GM19239 (cell line): ENCODE data around the gene ZSCAN21.

Experiments
- DNase-seq: peaks from one replicate; pipeline ENCODE4 v3.0.0; 2011; ENCODE audit warnings: low spot score; ENCODE audit not compliant: insufficient read length
- FAIRE-seq: peaks from 2 replicates; lab custom pipeline; 2011; peaks lifted over from hg19 to GRCh38; lab: Jason Lieb, UNC

The ZSCAN21 gene

DNA sequence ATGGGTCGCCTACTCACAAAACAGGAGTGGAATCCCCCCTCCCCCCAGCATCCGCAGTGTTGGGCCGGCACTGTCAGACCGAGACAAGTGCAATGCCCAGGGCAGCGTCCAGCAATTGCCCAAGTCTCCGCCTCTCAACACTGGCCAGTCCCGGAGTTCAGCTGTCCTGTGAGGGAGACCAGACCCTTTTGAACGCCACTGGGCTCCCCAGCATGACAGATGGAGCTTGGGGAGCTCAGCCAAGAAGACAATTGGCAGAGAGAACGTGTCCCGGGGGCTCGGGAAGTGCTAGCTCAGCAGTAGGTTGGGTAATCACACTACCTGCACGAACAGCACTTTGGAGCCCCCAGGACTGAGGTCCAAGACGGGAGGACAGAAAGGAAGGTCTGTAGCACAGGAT lies 43.9 kb downstream of the ZSCAN21 start:
- FAIRE-seq (no peak), DNase-seq (no peak)

DNA sequence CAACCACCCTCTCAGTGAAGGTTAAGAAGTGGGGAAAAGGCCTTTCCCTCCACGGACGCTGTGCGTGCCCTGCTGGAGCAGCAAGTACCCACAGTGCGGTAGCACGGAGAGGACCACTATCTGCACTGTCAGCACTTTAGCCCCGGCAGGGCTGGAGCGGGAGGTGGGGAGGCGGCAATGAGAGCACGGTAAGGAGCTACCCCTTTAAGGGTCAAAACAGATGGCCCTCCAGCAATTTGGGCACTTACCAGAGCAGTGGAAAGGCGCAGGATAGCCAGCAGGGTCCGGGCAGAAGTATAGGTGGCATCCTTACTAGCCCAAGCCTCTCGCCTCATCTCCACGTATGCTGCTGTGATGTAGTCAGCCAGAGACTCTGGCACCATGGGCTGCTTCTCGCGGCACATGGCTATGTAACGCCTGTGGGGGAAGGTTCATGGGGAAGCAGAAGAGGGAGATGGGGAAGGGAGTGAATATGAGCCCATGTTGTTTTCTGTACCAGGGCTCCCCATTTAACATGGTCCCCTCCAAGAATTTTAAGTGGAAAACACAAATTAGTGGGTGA lies 44.4 kb downstream of the ZSCAN21 start:
- no peak for DNase-seq
- no peak for FAIRE-seq

DNA sequence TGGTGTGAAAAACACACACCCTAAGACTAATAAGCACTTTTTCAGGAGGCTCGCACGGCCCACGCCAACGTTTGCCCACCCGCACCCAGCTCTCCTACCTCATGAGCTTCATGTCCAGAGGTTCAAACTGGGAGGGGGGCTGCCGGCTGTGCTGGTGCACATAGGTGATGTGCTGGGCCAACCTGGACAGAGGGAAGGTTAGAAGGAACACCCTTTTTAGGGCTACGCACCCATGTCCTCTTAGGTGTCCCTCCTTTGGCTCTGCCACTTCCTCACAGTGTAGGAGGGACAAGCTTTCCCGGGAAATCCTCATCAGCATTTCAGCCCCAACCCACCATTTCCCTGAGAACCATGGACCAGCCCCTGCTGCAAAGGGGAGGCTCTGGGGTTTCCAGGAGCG lies 45.7 kb downstream of the ZSCAN21 start:
- FAIRE-seq: no peak
- DNase-seq: no peak

DNA sequence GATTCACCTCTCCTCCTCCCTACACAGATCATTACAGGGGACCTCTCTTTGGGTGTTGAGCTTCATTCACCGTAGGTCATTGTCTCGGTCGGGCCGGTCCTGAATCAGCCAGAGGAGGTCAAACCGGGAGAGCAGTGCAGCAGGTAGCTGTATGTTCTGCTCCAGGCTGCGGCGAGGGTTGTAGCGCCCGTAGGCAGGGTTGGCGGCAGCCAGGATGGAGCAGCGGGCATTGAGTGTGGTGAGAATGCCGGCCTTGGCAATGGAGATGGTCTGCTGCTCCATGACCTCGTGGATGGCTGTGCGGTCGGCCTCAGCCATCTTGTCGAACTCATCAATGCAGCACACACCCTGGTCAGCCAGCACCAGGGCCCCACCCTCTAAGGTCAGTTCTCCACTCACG lies 46.1 kb downstream of the ZSCAN21 start:
- FAIRE-seq (no peak), DNase-seq (no peak)

DNA sequence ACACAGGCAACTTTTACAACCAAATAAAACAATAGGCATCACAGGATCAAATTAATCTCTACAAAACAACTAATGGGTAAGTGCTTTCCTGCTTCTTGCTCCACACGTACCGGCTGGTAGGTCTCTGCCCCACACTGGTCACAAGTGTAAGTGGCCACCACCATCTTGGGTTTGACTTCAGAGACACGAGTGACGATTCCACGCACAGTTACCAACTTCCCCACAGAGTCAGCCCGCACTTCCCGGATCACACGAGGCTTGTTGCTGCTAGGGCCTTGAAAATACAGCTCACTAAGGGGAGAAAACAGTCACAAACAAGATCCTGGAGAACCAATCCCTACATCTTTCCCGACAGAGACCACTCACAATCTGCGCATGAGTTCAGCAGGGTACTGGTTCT lies 49.3 kb downstream of the ZSCAN21 start:
- FAIRE-seq: no peak
- no peak for DNase-seq

DNA sequence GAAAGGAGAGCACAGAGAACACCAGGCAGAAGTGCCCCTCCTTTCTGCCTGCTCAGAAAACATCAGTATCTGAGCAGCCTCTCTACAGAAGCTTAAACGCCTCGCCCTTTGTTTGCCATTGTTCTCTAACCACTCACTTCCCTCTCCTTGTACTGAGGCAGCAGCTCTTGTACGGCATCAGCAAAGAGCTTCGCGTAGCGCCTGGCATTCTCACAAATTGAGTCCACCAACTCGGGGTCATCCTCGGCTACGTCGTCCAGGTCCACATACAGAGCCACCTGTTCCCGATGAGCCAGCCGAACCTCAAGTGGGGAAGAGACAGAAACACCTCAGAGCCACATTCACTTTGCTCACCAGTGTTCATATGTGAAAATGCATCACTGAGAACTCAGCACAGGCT lies 49.9 kb downstream of the ZSCAN21 start:
- DNase-seq (no peak), FAIRE-seq (no peak)

DNA sequence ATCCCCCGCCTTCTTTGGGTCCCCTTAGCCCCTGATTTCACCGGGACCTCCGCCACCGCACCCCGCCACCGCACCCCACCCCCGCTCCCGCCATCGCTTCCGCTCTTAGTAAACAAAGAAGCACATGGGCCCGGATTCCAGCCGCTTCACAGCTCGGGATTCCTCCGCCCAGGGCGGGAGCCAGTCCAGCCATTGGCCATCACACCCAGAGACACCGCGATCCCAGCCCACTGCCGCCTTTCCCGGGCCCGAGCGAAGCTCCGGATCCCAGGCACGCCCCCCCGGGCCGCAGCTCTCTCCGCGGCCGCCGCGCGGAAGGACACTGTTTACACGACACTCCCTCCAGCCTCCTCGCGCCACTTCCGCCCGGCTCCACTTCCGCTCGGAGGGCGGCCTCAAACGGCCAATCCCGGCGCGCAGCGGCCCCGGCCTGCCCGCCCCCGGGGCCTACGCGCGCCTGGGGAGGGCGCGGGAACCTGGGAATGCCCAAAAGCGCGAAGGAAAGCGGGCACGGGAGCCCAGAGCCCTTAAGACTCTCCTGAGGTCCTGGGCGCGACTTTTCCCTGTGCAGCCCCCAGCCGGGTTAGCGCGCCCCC lies 50.9 kb downstream of the ZSCAN21 start:
- DNase-seq: peak; percentile 84
- FAIRE-seq: no peak

DNA sequence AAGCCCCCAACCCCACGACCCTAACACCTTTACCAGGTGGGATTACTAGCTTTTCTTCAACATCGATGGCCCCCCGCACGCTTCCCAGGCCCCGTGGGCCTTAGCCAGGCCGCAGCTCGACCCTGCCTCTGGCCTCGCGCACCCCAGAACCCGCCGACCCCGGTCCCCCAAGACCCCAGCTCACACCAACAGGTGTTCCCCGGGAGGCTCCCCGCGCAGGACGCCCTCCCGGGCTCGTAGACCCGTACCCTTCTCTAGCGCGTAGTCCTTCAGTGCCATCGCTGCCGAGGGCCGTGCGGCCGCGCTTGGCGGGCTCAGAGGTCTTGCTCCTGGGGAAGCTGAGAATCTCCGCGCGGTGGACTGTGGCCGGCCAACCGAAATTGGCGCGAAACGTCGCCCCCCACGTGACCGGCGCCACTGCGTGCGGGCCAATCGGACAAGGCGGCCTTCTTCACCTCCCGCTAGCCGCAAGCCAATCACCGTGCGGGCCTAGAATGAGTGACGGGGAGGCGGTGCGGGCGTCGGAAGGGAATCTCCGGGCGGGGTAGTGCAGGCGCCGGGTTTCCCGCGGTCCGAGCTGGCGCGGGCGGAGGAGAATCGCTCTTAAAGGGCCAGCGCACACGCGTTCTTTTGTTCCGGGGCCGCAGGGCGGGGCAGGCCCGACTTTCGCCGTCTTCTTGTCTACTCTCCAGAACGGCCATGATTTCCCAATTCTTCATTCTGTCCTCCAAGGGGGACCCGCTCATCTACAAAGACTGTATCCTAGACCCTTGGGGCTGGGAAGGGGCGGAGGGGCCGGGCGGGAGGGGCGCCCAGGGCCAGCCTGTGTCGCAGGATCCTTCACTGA lies 51.7 kb downstream of the ZSCAN21 start, which contains the start of the genes AP4M1 and MCM7:
Gene AP4M1 (plus strand): TSS at position 628 of the 847 bp plus-strand sequence. CDS start 72 bp downstream, at position 700.
Gene MCM7 (minus strand): TSS at position 382 of the 847 bp plus-strand sequence. CDS start 103 bp downstream, at position 279.
- FAIRE-seq (peak; percentile 96), DNase-seq (peak; percentile 94)

DNA sequence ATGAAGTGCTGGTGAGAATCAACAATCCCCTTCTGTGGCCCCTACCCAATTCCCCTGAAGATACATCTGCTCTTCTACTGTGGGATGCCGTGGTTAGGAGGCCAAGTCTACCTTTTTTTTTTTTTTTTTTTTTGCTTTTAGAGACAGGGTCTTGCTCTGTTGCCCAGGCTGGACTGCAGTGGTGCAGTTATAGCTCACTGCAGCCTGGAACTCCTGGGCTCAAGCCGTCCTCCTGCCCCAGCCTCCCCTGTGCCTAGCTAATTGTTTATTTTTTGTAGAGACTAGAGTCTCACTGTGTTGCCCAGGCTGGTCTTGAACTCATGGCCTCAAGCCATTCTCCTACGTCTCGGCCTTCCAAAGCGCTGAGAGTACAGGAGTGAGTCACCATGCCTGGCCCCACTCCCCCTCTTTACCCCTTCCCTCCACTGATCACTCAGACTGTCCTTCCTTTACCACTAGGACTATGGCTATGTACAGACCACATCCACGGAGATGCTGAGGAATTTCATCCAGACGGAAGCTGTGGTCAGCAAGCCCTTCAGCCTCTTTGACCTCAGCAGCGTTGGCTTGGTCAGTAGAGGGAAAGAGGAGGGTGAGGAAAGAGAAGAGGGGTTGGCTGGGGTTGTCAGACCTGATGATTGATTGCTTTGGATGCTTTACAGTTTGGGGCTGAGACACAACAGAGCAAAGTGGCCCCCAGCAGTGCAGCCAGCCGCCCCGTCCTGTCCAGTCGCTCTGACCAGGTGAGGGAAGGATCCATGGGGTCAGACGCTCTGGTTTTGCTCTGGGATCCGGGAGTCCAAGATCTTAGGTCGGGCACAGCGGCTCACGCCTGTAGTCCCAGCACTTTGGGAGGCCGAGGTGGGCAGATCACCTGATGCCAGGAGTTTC lies 53.6 kb downstream of the ZSCAN21 start:
- no peak for FAIRE-seq
- no peak for DNase-seq

DNA sequence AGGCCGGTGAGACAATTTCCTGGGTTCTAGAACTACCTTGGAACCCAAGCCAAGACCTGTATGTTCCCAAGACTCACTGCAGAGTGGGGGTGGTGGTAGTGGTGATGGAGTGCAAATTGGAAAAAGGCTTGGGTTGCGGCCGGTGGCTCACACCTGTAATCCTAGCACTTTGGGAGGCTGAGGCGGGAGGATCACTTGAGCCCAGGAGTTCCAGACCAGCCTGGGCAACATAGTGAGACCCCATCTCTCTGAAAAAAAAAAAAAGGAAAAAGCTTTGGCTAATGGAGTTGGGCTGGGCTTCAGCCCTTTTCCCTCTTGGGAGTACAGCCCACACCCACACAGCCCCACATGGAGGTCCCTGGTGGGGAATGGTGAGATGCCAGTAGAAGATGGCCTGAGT lies 56.0 kb downstream of the ZSCAN21 start:
- DNase-seq (no peak), FAIRE-seq (no peak)

DNA sequence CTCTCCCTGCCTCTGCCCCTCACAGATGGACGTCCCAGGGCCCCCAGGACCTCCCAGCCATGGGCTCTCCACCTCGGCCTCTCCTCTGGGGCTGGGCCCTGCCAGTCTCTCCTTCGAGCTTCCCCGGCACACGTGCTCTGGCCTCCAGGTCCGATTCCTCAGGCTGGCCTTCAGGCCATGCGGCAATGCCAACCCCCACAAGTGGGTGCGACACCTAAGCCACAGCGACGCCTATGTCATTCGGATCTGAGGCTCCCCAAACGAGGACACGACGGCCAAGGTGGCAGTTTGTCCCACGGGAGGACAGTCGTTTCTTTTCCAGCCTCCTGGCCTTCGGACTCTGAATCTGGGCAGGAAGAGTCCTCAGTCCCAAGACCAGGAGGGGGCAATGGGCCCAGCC lies 57.1 kb downstream of the ZSCAN21 start:
- FAIRE-seq: no peak
- DNase-seq: no peak

DNA sequence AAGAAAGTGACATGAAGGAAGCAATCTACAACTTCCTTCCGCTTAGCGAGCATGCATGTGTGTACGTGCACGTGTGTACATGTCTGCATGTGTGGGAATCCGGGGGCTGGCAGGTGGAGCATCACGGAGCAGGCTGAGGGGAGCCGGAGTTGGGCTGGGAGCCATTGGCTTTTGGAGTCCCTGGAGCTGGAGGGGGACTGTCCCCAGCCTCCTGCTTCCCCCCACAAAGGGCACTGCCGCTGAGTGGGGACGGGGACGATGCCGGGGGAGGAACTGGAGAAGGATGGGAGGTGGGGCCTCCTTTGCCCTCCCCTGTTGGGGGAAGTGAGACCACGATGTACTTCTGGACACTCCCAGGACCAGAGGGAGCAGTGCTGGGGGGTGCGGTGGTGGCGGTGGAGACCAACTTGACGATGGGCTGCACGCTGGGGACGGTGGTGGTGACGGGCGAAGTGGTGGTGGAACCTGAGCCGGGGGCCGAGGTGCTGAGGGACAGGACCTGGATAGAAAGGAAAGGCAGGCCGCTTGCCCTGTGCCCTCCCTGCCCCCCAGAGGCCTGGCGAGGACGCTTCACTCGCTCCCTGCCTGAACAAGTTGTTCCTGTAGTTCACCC lies 57.7 kb downstream of the ZSCAN21 start:
- no peak for FAIRE-seq
- DNase-seq: no peak

DNA sequence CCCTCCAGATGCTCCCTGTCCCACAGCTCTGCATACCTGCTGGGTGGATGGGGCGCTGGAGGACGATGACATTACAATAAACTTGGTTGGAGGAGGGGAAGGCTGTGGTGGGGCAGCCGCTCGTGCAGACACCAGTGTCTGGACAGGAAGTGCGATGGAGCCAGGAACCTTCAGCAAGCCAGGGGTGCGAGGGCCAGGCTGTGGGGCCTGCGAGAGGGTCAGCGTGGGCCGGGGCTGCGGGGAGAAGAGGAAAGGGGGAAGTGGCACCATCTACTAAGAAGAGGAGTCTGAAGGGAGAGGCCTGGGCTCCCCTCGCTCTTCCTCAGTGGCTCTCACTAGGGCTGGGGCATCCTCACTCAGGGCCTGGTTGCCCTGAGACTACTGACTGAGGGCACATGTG lies 58.3 kb downstream of the ZSCAN21 start:
- FAIRE-seq (no peak), DNase-seq (no peak)

DNA sequence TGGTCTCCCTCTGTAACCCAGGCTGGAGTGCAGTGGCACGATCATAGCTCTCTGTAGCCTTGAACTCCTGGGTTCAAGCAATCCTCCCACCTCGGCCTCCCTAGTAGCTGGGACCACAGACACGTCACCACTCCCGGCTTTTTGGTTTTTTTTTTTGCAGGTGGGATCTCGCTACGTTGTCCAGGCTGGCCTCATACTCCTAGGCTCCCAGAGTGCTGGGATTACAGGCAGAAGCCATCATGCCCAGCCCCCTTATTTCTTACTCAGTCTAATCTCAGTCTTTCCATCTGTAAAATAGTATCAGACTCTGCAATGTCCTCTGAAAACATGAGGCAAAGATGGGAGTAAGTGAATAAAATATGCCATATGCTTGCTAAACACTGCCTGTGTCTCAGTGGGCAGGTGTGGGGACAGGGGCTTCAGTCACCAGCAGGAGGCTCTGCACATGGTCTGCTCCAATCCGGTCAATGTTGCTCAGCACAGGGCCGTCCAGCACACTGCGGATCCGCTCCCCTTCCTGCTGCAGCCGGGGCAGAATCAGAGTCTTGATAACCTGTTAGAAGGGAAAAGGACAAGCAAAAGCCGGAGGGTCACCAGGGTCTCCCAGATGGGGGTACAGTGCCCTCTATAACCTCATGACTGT lies 60.1 kb downstream of the ZSCAN21 start:
- DNase-seq (no peak), FAIRE-seq (no peak)

DNA sequence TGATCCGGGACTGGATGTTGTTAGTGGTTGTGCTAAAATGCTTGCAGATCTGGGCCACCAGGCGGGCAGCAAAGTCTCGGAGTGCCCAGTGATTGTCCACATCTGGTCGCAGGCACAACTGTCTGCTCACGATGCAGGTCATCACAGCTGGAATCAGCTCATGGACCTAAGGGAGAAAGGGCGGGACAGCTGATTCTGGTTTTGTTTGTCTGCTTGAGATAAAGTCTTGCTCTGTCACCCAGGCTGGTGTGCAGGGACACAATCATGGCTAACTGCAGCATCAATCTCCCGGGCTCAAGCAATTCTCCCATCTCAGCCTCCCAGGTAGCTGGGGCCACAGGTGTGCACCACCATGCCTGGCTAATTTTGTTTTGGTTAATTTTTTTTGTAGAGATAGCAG lies 61.6 kb downstream of the ZSCAN21 start:
- DNase-seq: no peak
- FAIRE-seq: no peak

DNA sequence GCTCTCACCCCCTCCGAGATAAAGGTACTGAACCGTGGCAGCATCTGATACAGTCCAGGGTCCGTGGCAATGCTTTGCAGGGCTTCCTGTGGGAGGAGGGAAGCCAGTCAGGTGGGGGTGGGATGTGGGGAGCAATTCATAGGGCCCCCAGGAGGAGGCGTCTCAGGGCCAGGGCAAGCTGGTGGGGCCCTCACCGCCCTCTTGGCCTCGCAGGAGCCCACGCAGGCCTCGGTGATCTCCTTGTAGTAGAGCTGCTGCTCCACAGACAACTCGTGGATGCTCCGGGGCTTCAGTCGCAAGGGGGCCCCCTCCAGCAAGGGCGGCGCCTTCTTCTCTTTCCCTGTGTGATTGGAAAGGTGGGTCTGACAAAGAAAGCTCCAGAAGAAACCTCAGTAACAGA lies 62.3 kb downstream of the ZSCAN21 start:
- FAIRE-seq: no peak
- no peak for DNase-seq
